ENCODE data around the gene TNPO3.

The TNPO3 gene

GRCh38 chr7:128919241-128919640 is 135.7 kb downstream of the TNPO3 start:
- no peak for ATAC-seq (ENCODE audit: low read depth)
- peaks cover 16% of the 10 kb centered on the region for H3K27me3 ChIP-seq (ENCODE audit: insufficient read depth, poor library complexity, severe bottlenecking)
- H3K27ac ChIP-seq (ENCODE audit: poor library complexity, severe bottlenecking) = no peak overlapping the region
- no peaks in the 10 kb centered on the region for H3K4me1 ChIP-seq (ENCODE audit: insufficient read depth, poor library complexity, severe bottlenecking)
- DNase-seq (ENCODE audit: low spot score) = peak; percentile 34
- no peak overlapping the region for H3K4me3 ChIP-seq (ENCODE audit: severe bottlenecking)
- no peaks in the 10 kb centered on the region for H3K36me3 ChIP-seq (ENCODE audit: low read depth)
- H3K9me3 ChIP-seq (ENCODE audit: severe bottlenecking) = no peaks in the 10 kb centered on the region
- no peak for TF ChIP-seq CTCF (IDR thresholded peaks at IDR 0.05; ENCODE audit: poor library complexity, severe bottlenecking)

- Histone ChIP-seq H3K9me3 (ENCODE audit: severe bottlenecking) (no peaks in the 10 kb centered on the region), H3K27me3 (ENCODE audit: insufficient read depth, poor library complexity, severe bottlenecking) (peaks cover 16% of the 10 kb centered on the region), H3K36me3 (ENCODE audit: low read depth) (no peaks in the 10 kb centered on the region), H3K4me3 (ENCODE audit: severe bottlenecking) (no peak overlapping the region), H3K27ac (ENCODE audit: poor library complexity, severe bottlenecking) (no peak overlapping the region), H3K4me1 (ENCODE audit: insufficient read depth, poor library complexity, severe bottlenecking) (no peaks in the 10 kb centered on the region)
- no peak for ATAC-seq (ENCODE audit: low read depth)
- peak; percentile 25 for DNase-seq (ENCODE audit: low spot score)
- no peak for TF ChIP-seq CTCF (IDR thresholded peaks at IDR 0.05; ENCODE audit: poor library complexity, severe bottlenecking)
Observed at GRCh38 chr7:128918016-128918665, 136.8 kb downstream of the TNPO3 start.

DNA sequence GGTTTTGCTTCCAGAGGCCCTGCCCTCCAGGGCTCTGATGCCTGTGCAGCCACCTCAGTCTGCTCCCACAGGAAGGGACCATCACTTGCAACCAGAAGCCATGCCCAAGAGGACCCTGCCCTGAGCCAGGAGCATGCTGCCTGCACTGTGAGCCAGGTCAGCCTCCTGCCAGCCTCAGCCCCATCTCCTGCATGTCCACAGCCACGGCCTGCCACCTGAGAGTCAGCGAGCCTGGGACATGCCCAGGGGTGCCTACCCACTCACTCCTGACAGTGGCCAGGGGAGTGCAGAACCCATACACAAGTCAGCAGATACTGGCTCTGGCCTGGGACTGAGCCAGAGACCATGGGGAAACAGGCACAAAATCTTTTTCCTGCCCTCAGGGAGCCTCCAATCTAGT is 137.8 kb downstream of the TNPO3 start:
- DNase-seq (ENCODE audit: low spot score) = no peak
- H3K27me3 ChIP-seq (ENCODE audit: insufficient read depth, poor library complexity, severe bottlenecking) = peaks cover 16% of the 10 kb centered on the region
- TF ChIP-seq CTCF (IDR thresholded peaks at IDR 0.05; ENCODE audit: poor library complexity, severe bottlenecking) = no peak

GRCh38 chr7:128916643-128916915 is 138.3 kb downstream of the TNPO3 start:
- TF ChIP-seq CTCF (IDR thresholded peaks at IDR 0.05; ENCODE audit: poor library complexity, severe bottlenecking) = no peak
- no peaks in the 10 kb centered on the region for H3K9me3 ChIP-seq (ENCODE audit: severe bottlenecking)
- no peak overlapping the region for H3K27ac ChIP-seq (ENCODE audit: poor library complexity, severe bottlenecking)
- no peaks in the 10 kb centered on the region for H3K4me1 ChIP-seq (ENCODE audit: insufficient read depth, poor library complexity, severe bottlenecking)
- H3K27me3 ChIP-seq (ENCODE audit: insufficient read depth, poor library complexity, severe bottlenecking) = peaks cover 16% of the 10 kb centered on the region
- DNase-seq (ENCODE audit: low spot score) = no peak
- no peak for ATAC-seq (ENCODE audit: low read depth)
- H3K36me3 ChIP-seq (ENCODE audit: low read depth) = no peaks in the 10 kb centered on the region
- H3K4me3 ChIP-seq (ENCODE audit: severe bottlenecking) = no peak overlapping the region

More for the DNA sequence above, 137.8 kb downstream of the TNPO3 start:
- no peaks in the 10 kb centered on the region for H3K36me3 ChIP-seq (ENCODE audit: low read depth)
- H3K27ac ChIP-seq (ENCODE audit: poor library complexity, severe bottlenecking) = no peak overlapping the region
- ATAC-seq (ENCODE audit: low read depth) = no peak
- no peak overlapping the region for H3K4me3 ChIP-seq (ENCODE audit: severe bottlenecking)
- H3K9me3 ChIP-seq (ENCODE audit: severe bottlenecking) = no peaks in the 10 kb centered on the region
- no peaks in the 10 kb centered on the region for H3K4me1 ChIP-seq (ENCODE audit: insufficient read depth, poor library complexity, severe bottlenecking)

- Histone ChIP-seq H3K27ac (ENCODE audit: poor library complexity, severe bottlenecking) (no peak overlapping the region), H3K27me3 (ENCODE audit: insufficient read depth, poor library complexity, severe bottlenecking) (peaks cover 16% of the 10 kb centered on the region), H3K4me3 (ENCODE audit: severe bottlenecking) (no peak overlapping the region), H3K9me3 (ENCODE audit: severe bottlenecking) (no peaks in the 10 kb centered on the region), H3K4me1 (ENCODE audit: insufficient read depth, poor library complexity, severe bottlenecking) (no peaks in the 10 kb centered on the region), H3K36me3 (ENCODE audit: low read depth) (no peaks in the 10 kb centered on the region)
- DNase-seq (ENCODE audit: low spot score) = peak; percentile 48
- ATAC-seq (ENCODE audit: low read depth) = no peak
- TF ChIP-seq CTCF (IDR thresholded peaks at IDR 0.05; ENCODE audit: poor library complexity, severe bottlenecking) = no peak
Observed at GRCh38 chr7:128915841-128916642, 138.9 kb downstream of the TNPO3 start.
